GM18517 (cell line): ENCODE measurements around the gene TLR6.
"Not testable (repeated sequence)": the region's sequence is repeated elsewhere in the genome, so short reads cannot be mapped to it uniquely, and the experiment has no call there.

ENCODE experiments used
- ATAC-seq: cut with Tn5 transposase; IDR thresholded peaks from one replicate; pipeline ENCODE4 v1.9.1; 2021; ENCODE audit warnings: mild to moderate bottlenecking, moderate library complexity; ENCODE audit not compliant: unreplicated experiment

TLR6 gene

DNA sequence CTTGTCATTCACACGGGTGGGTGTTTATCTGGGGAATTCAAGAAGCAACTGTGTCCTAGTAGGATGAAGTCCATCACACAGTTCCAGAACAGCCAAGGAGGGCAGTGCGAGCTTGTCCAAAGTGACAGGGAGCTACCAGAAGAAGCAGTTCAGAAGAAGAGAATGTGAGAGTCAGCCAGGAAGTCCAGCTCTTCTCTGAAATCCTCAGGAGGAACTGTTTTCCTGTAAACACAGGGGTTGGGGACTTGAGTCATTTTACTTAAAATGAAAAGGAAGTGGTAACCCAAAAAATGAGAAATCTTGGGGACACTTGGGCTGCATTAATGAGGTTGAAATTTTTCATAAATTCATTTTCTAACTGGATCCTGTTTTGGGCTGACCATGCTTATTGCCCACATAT is 65.6 kb downstream of the TLR6 start:
- no peak for ATAC-seq

DNA sequence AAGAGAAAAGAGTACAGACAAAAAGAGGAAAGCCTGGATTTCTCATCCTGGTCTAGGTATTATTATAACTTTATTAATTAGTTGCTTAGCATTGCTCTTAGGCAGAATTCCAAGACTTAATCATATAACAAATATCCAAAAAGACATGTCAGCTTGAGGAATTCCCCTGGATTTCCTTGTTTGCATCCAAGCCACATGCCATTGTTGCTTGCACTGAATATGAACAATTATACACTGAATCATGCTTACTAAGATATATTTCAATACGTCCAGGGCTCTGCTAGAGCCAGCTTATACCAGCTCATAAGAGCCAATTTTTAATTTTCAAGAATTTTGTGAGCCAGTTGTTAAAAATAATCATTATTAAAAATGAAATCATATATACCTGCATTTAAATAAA is 68.3 kb downstream of the TLR6 start:
- no peak for ATAC-seq

DNA sequence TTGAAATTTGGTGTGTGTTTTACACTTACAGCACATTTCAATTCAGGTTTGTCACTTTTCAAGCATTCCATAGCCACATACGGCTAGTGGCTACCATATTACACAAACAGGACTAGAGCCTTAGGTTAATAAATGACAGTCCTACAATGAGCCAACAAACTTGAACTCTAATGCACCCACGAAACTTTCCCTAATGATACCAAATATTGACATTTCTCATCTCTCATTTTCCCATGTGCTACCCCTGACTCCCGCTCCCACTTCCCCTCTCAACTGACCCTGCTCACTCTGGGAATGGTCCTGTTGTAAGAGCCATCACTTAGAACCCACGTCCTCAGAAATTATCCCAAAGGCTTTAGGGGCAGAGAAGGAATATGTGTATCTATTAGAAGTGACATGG is 68.9 kb downstream of the TLR6 start:
- ATAC-seq = no peak

DNA sequence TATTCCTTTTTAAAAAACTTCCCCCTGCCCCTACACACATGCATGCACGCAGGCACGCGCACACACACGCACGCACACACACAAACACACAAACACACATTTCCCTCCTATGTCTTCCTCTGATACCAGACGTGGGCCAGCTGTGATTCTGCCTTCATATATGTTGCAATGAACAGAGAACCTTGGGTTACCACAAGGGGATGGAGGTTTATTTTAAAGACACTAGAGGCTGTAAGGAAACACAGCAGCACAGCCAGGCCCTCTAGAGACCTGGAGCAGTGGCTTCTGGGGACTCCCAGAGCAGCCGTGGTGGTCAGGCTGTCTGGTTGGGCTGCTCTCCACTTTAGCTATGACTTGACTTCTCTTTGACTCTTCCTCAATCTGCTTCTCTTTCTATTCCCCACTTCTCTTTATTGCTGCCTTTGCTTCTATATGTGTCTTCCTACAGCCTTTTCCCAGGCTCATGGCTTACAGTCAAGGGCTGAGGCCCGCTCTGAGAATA is 70.7 kb downstream of the TLR6 start:
- ATAC-seq = no peak

DNA sequence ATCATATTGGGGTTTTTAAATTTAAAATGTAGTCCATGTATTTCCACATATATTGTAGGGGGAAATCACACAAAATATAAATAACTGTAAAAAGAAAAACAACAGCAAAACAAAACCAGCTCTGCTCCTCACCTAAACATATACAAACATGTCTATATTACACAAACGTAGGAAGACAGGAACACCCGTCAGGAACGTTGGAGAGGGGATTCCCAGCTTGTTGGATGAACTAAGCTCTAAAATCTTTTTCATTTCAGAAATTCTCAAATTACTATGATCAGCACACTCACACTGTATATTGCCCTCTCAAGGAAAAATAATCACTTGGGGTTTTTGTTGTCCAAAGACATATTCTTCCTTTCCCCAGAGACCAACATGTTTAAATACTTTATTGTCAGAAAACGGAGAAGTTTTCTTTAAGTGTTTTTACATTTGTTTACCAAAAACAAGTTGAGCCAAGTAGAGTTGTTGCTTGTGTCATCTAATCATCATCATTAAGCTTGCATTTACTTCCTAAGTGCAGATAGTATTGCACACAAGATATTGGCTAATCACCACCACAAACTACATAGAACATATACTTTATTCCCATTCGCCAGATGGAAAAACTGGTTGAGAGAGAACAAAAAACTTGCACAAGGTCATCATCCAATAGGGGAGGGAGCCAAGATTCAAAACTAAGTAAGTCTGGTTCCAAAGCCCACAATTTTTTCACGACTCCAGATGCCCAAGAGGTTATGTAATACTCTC is 71.4 kb downstream of the TLR6 start:
- ATAC-seq = no peak

DNA sequence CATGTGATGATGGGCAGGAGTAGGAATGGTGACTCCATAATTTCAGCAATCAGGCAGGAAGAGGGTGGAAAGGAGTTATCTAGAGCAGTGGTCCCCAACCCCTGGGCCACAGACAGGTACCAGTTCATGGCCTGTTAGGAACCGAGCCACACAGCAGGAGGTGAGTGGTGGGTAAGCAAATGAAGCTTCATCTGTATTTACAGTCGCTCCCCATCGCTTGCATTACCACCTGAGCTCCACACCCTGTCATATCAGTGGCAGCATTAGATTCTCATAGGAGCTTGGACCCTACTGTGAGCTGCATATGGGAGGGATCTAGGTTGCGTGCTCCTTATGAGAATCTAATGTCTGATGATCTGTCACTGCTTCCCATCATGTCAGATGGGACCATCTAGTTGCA is 72.5 kb downstream of the TLR6 start:
- no peak for ATAC-seq

DNA sequence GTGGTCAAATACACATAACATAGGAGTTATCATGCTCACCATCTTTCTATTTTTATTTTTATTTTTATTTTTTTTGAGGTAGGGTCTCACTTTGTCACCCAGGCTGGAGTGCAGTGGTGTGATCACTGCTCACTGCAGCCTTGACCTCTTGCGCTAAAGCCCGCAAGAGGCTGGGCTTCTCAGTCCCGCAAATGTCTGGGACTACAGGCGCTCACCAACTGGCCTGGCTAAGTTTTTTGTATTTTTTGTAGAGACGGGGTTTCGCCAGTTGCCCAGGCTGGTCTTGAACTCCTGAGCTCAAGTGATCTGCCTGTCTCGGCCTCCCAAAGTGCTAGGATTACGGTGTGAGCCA is 73.5 kb downstream of the TLR6 start:
- no peak for ATAC-seq

DNA sequence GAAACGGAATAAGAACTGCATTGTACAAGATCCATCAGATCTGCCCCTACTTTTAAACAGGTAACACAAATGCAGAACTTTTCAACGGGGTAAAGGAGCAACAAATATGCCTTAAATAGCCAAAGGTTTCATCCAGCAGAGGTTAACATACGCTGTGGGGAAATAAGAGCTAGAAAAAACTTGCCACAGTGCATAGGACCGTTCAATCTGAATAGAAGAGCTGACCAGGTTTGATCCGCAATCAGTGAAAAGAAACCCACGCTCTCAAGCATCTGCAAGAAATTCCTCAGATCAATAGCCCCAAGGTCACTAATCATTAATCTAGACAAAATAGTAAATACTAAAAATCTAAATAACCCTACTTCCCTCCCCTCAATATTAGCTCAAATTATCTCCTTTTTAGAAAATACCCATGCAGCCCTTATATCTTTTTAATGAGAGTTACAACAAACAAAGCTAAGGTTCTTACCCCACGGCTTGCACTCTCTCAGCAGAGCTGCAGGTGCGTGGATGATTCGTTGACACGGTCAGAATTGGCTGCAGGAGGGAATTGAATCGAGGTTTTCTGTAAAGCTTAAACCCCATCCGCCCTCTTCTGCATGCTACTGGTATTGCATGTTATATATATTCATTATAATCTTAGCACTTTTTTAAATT is 74.0 kb downstream of the TLR6 start, which contains the start of gene TLR10:
Gene TLR10 (minus strand): TSS at position 539 of the 657 bp plus-strand sequence. CDS start 7,400 bp downstream, outside the sequence.
- peak; percentile 73 for ATAC-seq

DNA sequence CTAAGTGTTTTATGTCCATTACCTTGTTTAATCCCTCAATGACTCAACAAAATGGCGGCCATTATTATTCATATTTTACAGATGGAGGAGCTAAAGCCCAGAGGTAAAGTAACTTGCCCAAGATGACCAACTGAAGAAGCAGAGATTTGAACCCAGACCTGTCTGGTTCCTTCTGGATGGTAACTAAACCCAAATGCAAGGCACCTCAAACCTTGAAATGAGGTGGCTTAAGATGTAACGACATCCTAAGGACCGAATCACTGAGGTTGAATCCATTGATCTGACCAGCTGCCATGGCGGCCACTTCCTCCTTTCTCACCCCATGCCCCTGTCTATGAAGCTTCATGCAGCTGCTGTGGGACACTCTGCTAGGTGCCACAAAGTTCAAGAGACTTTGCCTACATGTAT is 74.8 kb downstream of the TLR6 start:
- ATAC-seq = no peak

DNA sequence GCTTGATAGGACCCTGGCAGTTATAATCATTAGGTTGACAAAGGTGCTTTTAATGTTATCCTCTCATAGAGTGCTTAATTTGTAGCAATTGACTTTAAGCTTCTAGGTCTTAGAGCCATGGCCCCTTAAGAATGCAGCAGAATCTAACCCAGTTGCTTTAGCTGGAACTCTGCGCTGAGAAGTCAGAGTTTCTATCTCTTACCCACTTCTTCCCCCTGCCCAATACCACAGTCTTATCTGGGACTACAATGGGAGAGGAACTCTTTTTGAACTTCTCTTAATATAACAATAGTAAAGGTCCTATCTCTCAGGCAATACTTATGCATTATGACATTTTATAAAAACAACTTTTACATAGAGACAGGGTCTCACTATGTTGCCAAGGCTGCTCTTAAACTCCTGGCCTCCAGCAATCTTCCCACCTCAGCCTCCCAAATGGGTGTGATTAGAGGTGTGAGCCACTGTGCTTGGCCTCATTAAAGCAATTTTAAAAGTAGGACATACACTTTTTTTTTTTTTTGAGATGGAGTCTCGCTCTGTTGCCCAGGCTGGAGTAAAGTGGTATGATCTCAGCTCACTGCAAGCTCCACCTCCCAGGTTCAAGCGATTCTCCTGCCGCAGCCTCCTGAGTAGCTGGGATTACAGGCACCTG is 75.7 kb downstream of the TLR6 start:
- ATAC-seq = no peak

DNA sequence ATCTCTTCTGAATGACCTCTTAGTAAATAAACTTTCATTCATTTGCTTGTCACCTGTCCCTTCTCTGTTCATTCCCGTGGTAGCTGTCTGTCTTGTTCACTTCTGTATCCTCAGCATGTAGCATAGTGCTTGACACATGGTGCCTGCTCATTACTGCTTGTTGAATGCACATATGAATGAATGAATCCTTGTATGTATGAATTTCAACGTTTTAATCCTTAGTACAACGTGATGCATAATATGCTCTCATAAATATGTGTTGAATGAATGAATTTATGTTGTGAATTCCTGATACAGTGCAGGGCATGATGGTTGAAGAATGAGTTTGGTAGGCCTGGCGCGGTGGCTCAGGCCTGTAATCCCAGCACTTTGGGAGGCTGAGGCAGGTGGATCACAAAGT is 76.8 kb downstream of the TLR6 start:
- no peak for ATAC-seq

DNA sequence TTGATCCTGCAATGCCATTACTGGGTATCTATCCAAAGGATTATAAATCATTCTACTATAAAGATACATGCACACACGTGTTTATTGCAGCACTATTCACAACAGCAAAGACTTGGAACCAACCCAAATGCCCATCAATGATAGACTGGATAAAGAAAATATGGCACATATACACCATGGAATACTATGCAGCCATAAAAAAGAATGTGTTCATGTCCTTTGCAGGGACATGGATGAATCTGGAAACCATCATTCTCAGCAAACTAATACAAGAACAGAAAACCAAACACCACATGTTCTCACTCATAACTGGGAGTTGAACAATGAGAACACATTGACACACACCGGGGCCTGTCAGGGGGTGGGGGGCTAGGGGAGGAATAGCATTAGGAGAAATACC is 78.7 kb downstream of the TLR6 start:
- ATAC-seq = not testable (repeated sequence)

DNA sequence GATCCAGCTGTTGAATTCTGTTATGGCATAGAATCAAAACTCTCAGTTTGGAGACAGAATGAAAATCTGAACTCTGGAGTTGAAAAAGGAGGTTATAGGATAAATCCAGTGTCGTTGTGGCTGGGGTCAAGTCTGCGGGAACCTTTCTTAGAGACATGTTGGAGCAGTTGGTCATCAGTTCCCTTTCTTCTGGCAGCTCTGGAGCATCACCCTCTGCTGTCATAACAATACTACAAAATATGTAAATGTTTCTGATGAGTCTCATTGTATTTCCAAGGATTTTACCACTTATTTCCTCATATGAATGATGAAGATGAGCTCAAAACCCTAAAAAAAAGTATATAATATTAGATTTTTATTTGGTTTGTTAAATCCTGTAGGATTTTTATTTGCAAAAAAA is 81.3 kb downstream of the TLR6 start:
- no peak for ATAC-seq

DNA sequence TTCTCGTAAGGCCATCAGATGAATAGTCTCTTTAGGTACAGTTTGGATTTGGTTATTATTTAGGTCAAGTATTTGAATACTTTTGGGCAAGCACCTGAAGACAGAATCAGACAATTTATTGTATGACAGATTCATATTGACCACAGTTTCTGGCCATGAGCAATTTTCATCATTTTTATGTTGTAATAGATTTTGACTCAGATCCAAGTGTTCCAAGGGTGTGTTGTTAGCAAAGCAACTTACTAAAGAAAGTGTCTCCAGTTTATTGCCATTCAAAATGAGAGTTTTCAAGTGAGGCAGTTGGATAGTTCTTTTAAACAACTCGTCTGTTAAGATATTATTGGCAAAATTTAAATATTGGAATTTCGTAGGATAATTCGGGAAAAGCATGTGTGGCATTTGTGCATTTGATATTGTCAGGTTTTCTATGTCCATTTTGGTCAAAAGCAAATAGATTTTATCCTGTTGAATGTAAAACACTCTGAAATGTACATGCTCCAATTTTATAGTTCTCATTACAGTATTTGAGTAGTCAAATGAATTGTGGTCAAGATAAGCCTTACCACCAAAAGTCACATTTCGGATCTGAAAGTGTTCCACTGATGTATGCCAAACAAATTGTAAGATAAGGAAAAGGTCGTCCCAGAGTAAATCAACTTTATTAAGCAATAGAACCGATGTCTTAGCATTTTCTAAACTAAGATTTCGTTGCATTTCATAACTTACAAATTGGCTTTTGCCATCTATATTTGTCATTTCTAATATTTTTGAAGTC is 82.2 kb downstream of the TLR6 start:
- no peak for ATAC-seq
